GM23248 (cell line): ENCODE measurements around the gene CELA3A. TPM values are rescaled to one million over a fixed set of nuclear protein-coding genes. Genes with fewer than 3 reads are reported as not detected.
A peak's percentile ranks its signal among the peaks of the same experiment; 100 is the strongest.
"Not testable (repeated sequence)": the region's sequence is repeated elsewhere in the genome, so short reads cannot be mapped to it uniquely, and the experiment has no call there.

Source experiments
- DNase-seq: peaks from one replicate; pipeline ENCODE4 v3.0.0-alpha.2; 2015
- H2AFZ ChIP-seq: fragments of 200-600 bp; sonication (generic); 2 replicates; pipeline ENCODE4 v1.6.1; 2016; ENCODE audit warnings: antibody characterized with exemption
- H3F3A ChIP-seq: fragments of 200-600 bp; sonication (generic); 2 replicates; pipeline ENCODE4 v1.6.1; 2016; ENCODE audit warnings: mild to moderate bottlenecking, antibody characterized with exemption, mixed run types; ENCODE audit not compliant: insufficient read depth
- H3K27ac ChIP-seq: fragments of 200-600 bp; sonication (generic); 2 replicates; pipeline ENCODE4 v1.5.1; 2016; ENCODE audit warnings: mild to moderate bottlenecking
- H3K27me3 ChIP-seq: fragments of 200-600 bp; sonication (generic); replicated peaks from 2 replicates; pipeline ENCODE4 v1.6.1; 2016; ENCODE audit warnings: mild to moderate bottlenecking; ENCODE audit not compliant: insufficient read depth
- H3K36me3 ChIP-seq: fragments of 200-600 bp; sonication (generic); 2 replicates; pipeline ENCODE4 v1.6.1; 2016; ENCODE audit warnings: low read depth, mild to moderate bottlenecking
- H3K4me1 ChIP-seq: fragments of 200-600 bp; sonication (generic); 2 replicates; pipeline ENCODE4 v1.6.1; 2016; ENCODE audit warnings: mild to moderate bottlenecking; ENCODE audit not compliant: insufficient read depth
- H3K4me2 ChIP-seq: fragments of 200-600 bp; sonication (generic); one replicate; pipeline ENCODE4 v1.6.1; 2016; ENCODE audit warnings: mild to moderate bottlenecking; ENCODE audit not compliant: unreplicated experiment
- H3K4me3 ChIP-seq: fragments of 200-600 bp; sonication (generic); 2 replicates; pipeline ENCODE4 v1.5.1; 2016; ENCODE audit warnings: mild to moderate bottlenecking
- H3K79me2 ChIP-seq: fragments of 200-600 bp; sonication (generic); 2 replicates; pipeline ENCODE4 v1.6.1; 2016; ENCODE audit warnings: mild to moderate bottlenecking; ENCODE audit not compliant: insufficient read depth
- H3K9ac ChIP-seq: fragments of 200-600 bp; sonication (generic); 2 replicates; pipeline ENCODE4 v1.6.1; 2016; ENCODE audit warnings: mild to moderate bottlenecking
- H3K9me2 ChIP-seq: fragments of 200-600 bp; sonication (generic); 2 replicates; pipeline ENCODE4 v1.6.1; 2016; ENCODE audit warnings: mixed run types, mild to moderate bottlenecking, moderate library complexity; ENCODE audit not compliant: insufficient read depth
- H3K9me3 ChIP-seq: fragments of 200-600 bp; sonication (generic); one replicate; pipeline ENCODE4 v1.6.1; 2017; ENCODE audit warnings: low read depth
- H4K20me1 ChIP-seq: fragments of 200-600 bp; sonication (generic); 2 replicates; pipeline ENCODE4 v1.6.0; 2016; ENCODE audit not compliant: insufficient read depth
- EZH2 ChIP-seq: fragments of 200-600 bp; sonication (generic); IDR thresholded peaks from 2 replicates; pipeline ENCODE4 v1.6.1; 2018; ENCODE audit warnings: antibody characterized with exemption, mild to moderate bottlenecking; ENCODE audit not compliant: insufficient read depth, poor library complexity, severe bottlenecking
- EZH2phosphoT487 ChIP-seq: fragments of 200-600 bp; sonication (generic); IDR thresholded peaks from 2 replicates; pipeline ENCODE4 v1.6.1; 2018; ENCODE audit warnings: antibody characterized with exemption, moderate library complexity, mild to moderate bottlenecking, low read depth; ENCODE audit not compliant: insufficient read depth
- WGBS, 2 experiments: methylation state at CpG; one replicate each; pipeline ENCODE4 v1.1.6; 2015 to 2017; ENCODE audit warnings: low lambda C conversion rate in 2 of 2, low coverage in 1 of 2; ENCODE audit errors: missing lambda C conversion rate in 2 of 2; 5-methylcytosine and 5-hydroxymethylcytosine counted together
- in situ Hi-C: fragments of 300-500 bp; cut with MboI; formaldehyde crosslinking; loops from 2 replicates; pipeline ENCODE4 v1.15.0; 2020
- polyA plus RNA-seq: library from polyadenylated mRNA; unstranded; fragments of >200 nt; fragmentation: Nextera tagmentation; extraction: Ambion mirVana; gene quantifications from 2 replicates; pipeline ENCODE4 v1.2.1, GENCODE V29; 2016
- total RNA-seq: library from RNA; depleted of rRNA; stranded (reverse); fragments of >200 nt; shearing (Covaris generic); gene quantifications from 2 replicates; pipeline ENCODE4 v1.2.3, GENCODE V29; 2014

CELA3A gene
- total and polyA plus RNA-seq, 2 experiments from 2014 or later = not detected

- H2AFZ ChIP-seq, H3K9me2 ChIP-seq, H3K9ac ChIP-seq, H3K4me3 ChIP-seq, H3K36me3 ChIP-seq, H3F3A ChIP-seq, H3K4me1 ChIP-seq, H3K27ac ChIP-seq, in situ Hi-C loops, DNase-seq, H3K79me2 ChIP-seq, H3K4me2 ChIP-seq, H3K9me3 ChIP-seq, H4K20me1 ChIP-seq, H3K27me3 ChIP-seq: not testable (repeated sequence)
- WGBS, 2 experiments = 31 to 65% methylated on average over 2 to 4 of the region's 4 CpGs
These were observed 11.3 kb downstream of the CELA3A start for GRCh38 chr1:22012752-22013151.

DNA sequence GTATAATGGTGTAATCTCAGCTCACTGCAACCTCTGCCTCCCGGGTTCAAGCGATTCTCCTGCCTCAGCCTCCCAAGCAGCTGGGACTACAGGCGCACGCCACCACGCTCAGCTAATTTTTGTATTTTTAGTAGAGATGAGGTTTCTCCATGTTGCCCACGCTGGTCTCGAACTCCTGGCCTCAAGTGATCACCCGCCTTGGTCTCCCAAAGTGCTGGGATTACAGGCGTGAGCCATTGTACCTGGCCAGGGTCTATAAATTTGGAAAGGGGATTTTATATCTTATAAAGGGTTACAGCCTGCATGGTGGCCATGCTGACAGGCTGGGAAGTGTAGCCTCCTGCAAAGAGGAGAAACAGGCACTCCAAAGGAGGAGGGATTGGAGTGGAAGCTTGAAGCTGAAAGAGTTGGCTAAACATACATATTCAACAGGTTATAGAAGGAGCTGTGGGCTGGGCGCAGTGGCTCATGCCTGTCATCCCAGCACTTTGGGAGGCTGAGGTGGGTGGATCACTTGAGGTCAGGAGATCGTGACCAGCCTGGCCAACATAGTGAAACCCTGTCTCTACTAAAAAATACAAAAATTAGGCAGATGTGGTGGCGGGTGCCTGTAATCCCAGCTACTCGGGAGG is 13.2 kb downstream of the CELA3A start:
- H3K4me2 ChIP-seq, H3K9me2 ChIP-seq: not testable (repeated sequence)

DNA sequence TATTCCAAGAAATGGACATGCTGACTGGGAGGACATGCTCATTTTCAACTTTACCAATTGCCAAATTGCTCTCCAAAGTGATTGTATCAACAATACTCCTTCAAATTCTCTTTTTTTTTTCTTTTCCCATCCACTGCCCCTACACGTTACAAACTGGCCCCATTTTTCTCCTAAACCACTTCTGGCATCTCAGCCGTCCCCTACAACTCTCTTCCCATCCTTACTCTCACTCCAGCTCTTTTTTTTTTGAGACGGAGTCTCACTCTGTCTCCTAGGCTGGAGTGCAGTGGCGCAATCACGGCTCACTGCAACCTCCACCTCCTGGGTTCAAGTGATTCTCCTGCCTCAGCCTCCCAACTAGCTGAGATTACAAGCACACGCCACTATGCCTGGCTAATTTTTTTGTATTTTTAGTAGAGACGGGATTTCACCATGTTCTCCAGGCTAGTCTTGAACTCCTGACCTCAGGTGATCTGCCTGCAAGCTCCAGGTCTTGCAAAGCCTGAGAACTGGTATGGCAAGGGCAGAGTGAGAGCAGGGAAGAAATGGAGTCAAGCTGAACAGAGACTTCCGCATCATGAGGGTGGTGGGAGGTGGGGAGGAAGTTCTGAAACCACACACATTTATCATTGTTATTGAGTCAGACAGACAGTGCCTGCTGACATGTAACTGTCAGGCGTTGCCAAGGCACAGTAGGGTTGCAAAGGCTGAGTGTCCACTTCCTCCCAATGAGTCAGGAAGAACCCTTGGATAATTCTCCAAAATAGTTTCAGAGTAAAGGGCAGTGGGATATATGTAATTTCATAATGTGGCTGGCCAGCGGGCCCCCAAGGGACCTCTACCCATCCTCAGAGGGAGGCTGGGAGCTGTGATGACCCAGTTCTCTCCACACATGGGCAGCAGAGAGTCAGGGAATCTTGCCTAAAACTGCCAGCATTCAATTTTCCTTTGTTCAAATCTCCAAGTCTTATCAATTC is 17.4 kb downstream of the CELA3A start:
- Histone ChIP-seq H3K36me3 (no peaks in the 10 kb centered on the region), H3K27ac (peak overlapping the region; percentile 63), H3K4me3 (no peak overlapping the region), H3K9ac (peak overlapping the region; percentile 19), H3K4me1 (peaks cover 15% of the 10 kb centered on the region), H2AFZ (peak overlapping the region; percentile 12; the same call in 1 of the 2 replicates), H3K4me2 (peak overlapping the region; percentile 62), H3K9me3 (no peaks in the 10 kb centered on the region), H3K27me3 (no peaks in the 10 kb centered on the region), H4K20me1 (no peaks in the 10 kb centered on the region), H3K9me2 (no peaks in the 10 kb centered on the region), H3K79me2 (no peaks in the 10 kb centered on the region), H3F3A (peaks cover 10% of the 10 kb centered on the region)
- TF ChIP-seq EZH2phosphoT487 (no peak), EZH2 (no peak)
- peak; percentile 93 for DNase-seq
- 50 to 54% methylated on average over 10 of the region's 10 CpGs for WGBS, 2 experiments
- in situ Hi-C loops = no loop called here

More for the DNA sequence above, 13.2 kb downstream of the CELA3A start:
- peaks cover 10% of the 10 kb centered on the region for H3K4me1 ChIP-seq
- H4K20me1 ChIP-seq, H2AFZ ChIP-seq, H3K9me3 ChIP-seq, H3K27ac ChIP-seq, H3K27me3 ChIP-seq, in situ Hi-C loops, DNase-seq, H3F3A ChIP-seq, H3K79me2 ChIP-seq, H3K4me3 ChIP-seq, H3K9ac ChIP-seq, H3K36me3 ChIP-seq: not testable (repeated sequence)
- WGBS, 2 experiments = 81 to 82% methylated on average over 13 of the region's 13 CpGs

GRCh38 chr1:22021061-22021460 is 19.6 kb downstream of the CELA3A start:
- in situ Hi-C loops = no loop called here
- H3K27ac ChIP-seq = no peak overlapping the region
- peaks cover 20% of the 10 kb centered on the region for H3K4me1 ChIP-seq
- H3K4me2 ChIP-seq = no peak overlapping the region
- 90 to 97% methylated on average over 6 of the region's 6 CpGs for WGBS, 2 experiments
- DNase-seq = no peak
- H2AFZ ChIP-seq = no peak overlapping the region
- no peaks in the 10 kb centered on the region for H3K9me2 ChIP-seq
- peaks cover 23% of the 10 kb centered on the region for H3F3A ChIP-seq
- no peak for TF ChIP-seq EZH2
- TF ChIP-seq EZH2phosphoT487 = no peak
- no peaks in the 10 kb centered on the region for H4K20me1 ChIP-seq
- no peaks in the 10 kb centered on the region for H3K36me3 ChIP-seq
- no peak overlapping the region for H3K4me3 ChIP-seq
- H3K9me3 ChIP-seq = no peaks in the 10 kb centered on the region
- 0 out of 2 replicates have a peak, but pooled peaks cover 3% of the 10 kb centered on the region for H3K79me2 ChIP-seq
- H3K9ac ChIP-seq = no peak overlapping the region
- no peaks in the 10 kb centered on the region for H3K27me3 ChIP-seq
